Karpas-422 (cell line): Measurements from ENCODE around the gene DUSP10. TPM values are rescaled to one million over a fixed set of nuclear protein-coding genes. Genes with fewer than 3 reads are reported as not detected.

Experiments used
- DNase-seq: peaks from one replicate; pipeline ENCODE4 v3.0.0-alpha.2; 2015
- H2AFZ ChIP-seq: fragments of 200-600 bp; sonication (generic); 2 replicates; pipeline ENCODE4 v1.6.1; 2014; ENCODE audit warnings: antibody characterized with exemption, low read length, mixed read lengths
- H3K27ac ChIP-seq: fragments of 200-600 bp; sonication (generic); 2 replicates; pipeline ENCODE4 v1.5.1; 2014; ENCODE audit warnings: mild to moderate bottlenecking, low read length, moderate library complexity
- H3K27me3 ChIP-seq: fragments of 200-600 bp; sonication (generic); 2 replicates; pipeline ENCODE4 v1.6.1; 2014; ENCODE audit warnings: low read length, mixed read lengths
- H3K36me3 ChIP-seq: fragments of 200-600 bp; sonication (generic); 2 replicates; pipeline ENCODE4 v1.6.1; 2014; ENCODE audit warnings: low read length, mixed read lengths; ENCODE audit not compliant: insufficient read depth
- H3K4me1 ChIP-seq: fragments of 200-600 bp; sonication (generic); 2 replicates; pipeline ENCODE4 v1.6.1; 2014; ENCODE audit warnings: mild to moderate bottlenecking, low read length, mixed read lengths
- H3K4me2 ChIP-seq: fragments of 200-600 bp; sonication (generic); 2 replicates; pipeline ENCODE4 v1.6.1; 2014; ENCODE audit warnings: low read length, low read depth, mild to moderate bottlenecking; ENCODE audit not compliant: poor library complexity, severe bottlenecking
- H3K4me3 ChIP-seq: fragments of 200-600 bp; sonication (generic); 2 replicates; pipeline ENCODE4 v1.5.1; 2014; ENCODE audit warnings: mild to moderate bottlenecking, antibody characterized with exemption, low read length, mixed read lengths
- H3K79me2 ChIP-seq: fragments of 200-600 bp; sonication (generic); 2 replicates; pipeline ENCODE4 v1.6.1; 2014; ENCODE audit warnings: mild to moderate bottlenecking, low read length, mixed read lengths
- H3K9ac ChIP-seq: fragments of 200-600 bp; sonication (generic); 2 replicates; pipeline ENCODE4 v1.6.0; 2014; ENCODE audit warnings: low read length
- H3K9me2 ChIP-seq: fragments of 200-600 bp; sonication (generic), shearing (Covaris generic); replicated peaks from 2 replicates; pipeline ENCODE4 v1.6.0; 2014; ENCODE audit warnings: mild to moderate bottlenecking, low read length, moderate library complexity; ENCODE audit not compliant: insufficient read depth
- H3K9me3 ChIP-seq: fragments of 300-700, 200-600 bp; sonication (generic); 2 replicates; pipeline ENCODE4 v1.6.1; 2014; ENCODE audit warnings: low read length, mixed read lengths
- H4K20me1 ChIP-seq: fragments of 200-600 bp; sonication (generic); 2 replicates; pipeline ENCODE4 v1.6.1; 2014; ENCODE audit warnings: mild to moderate bottlenecking, antibody characterized with exemption, low read length, low read depth; ENCODE audit not compliant: insufficient read depth
- total RNA-seq: library from RNA; depleted of rRNA; stranded (reverse); fragments of >200 nt; shearing (Covaris generic); gene quantifications from 2 replicates; pipeline ENCODE4 v1.2.3, GENCODE V29; 2014; ENCODE audit warnings: low replicate concordance

DUSP10 gene
- total RNA-seq, 1 experiment from 2014 or later = 1.1 TPM

GRCh38 chr1:221743416-221744208 lies 1.7 kb upstream of the DUSP10 start:
- peak; percentile 51 for DNase-seq

GRCh38 chr1:221742555-221743415 lies 896 bp upstream of the DUSP10 start:
- peak; percentile 74 for DNase-seq
- Histone ChIP-seq H3K27ac (peak overlapping the region; percentile 56; the same call in 1 of the 2 replicates), H3K4me1 (peaks cover 35% of the 10 kb centered on the region), H3K27me3 (no peaks in the 10 kb centered on the region), H3K9me3 (no peaks in the 10 kb centered on the region), H3K79me2 (no peaks in the 10 kb centered on the region), H3K9me2 (no peaks in the 10 kb centered on the region; the same call in 1 of the 2 replicates), H3K4me3 (peak overlapping the region; percentile 93), H3K9ac (peak overlapping the region; percentile 73), H3K36me3 (no peaks in the 10 kb centered on the region), H2AFZ (peak overlapping the region; percentile 97), H3K4me2 (peak overlapping the region; percentile 84), H4K20me1 (no peaks in the 10 kb centered on the region)

More at GRCh38 chr1:221743416-221744208, 1.7 kb upstream of the DUSP10 start:
- Histone ChIP-seq H3K4me1 (peaks cover 32% of the 10 kb centered on the region), H3K9me3 (no peaks in the 10 kb centered on the region), H4K20me1 (no peaks in the 10 kb centered on the region), H3K27me3 (no peaks in the 10 kb centered on the region), H3K79me2 (no peaks in the 10 kb centered on the region), H3K9ac (peak overlapping the region; percentile 55), H3K36me3 (no peaks in the 10 kb centered on the region), H2AFZ (peak overlapping the region; percentile 67), H3K4me2 (peak overlapping the region; percentile 84), H3K9me2 (no peaks in the 10 kb centered on the region; the same call in 1 of the 2 replicates), H3K27ac (no peak overlapping the region), H3K4me3 (peak overlapping the region; percentile 93)

GRCh38 chr1:221740993-221741702 lies 741 bp downstream of the DUSP10 start:
- Histone ChIP-seq H3K4me3 (peak overlapping the region; percentile 93), H3K27ac (no peak overlapping the region), H3K9ac (peak overlapping the region; percentile 73), H3K9me2 (no peaks in the 10 kb centered on the region; the same call in 1 of the 2 replicates), H2AFZ (peak overlapping the region; percentile 100), H4K20me1 (no peaks in the 10 kb centered on the region), H3K36me3 (no peaks in the 10 kb centered on the region), H3K9me3 (no peaks in the 10 kb centered on the region), H3K79me2 (no peaks in the 10 kb centered on the region), H3K4me2 (peak overlapping the region; percentile 84), H3K4me1 (peaks cover 35% of the 10 kb centered on the region), H3K27me3 (no peaks in the 10 kb centered on the region)
- no peak for DNase-seq

- no peak overlapping the region for H3K27ac ChIP-seq
- peak overlapping the region; percentile 73; the same call in 1 of the 2 replicates for H3K9ac ChIP-seq
- H3K9me3 ChIP-seq = no peaks in the 10 kb centered on the region
- H3K4me2 ChIP-seq = peak overlapping the region; percentile 84
- no peaks in the 10 kb centered on the region for H3K36me3 ChIP-seq
- H3K27me3 ChIP-seq = no peaks in the 10 kb centered on the region
- H3K4me3 ChIP-seq = peak overlapping the region; percentile 93
- DNase-seq = no peak
- no peaks in the 10 kb centered on the region for H3K79me2 ChIP-seq
- no peak overlapping the region for H2AFZ ChIP-seq
- no peaks in the 10 kb centered on the region; the same call in 1 of the 2 replicates for H3K9me2 ChIP-seq
- no peaks in the 10 kb centered on the region for H4K20me1 ChIP-seq
- peaks cover 35% of the 10 kb centered on the region for H3K4me1 ChIP-seq
Measured at GRCh38 chr1:221740369-221740992, 1.4 kb downstream of the DUSP10 start.

GRCh38 chr1:221739677-221740025 lies 2.2 kb downstream of the DUSP10 start:
- H3K4me3 ChIP-seq = no peak overlapping the region
- no peak overlapping the region for H3K9ac ChIP-seq
- H3K79me2 ChIP-seq = no peaks in the 10 kb centered on the region
- no peak overlapping the region for H2AFZ ChIP-seq
- no peak overlapping the region for H3K4me2 ChIP-seq
- no peaks in the 10 kb centered on the region; the same call in 1 of the 2 replicates for H3K9me2 ChIP-seq
- H3K27me3 ChIP-seq = no peaks in the 10 kb centered on the region
- no peak for DNase-seq
- H3K36me3 ChIP-seq = no peaks in the 10 kb centered on the region
- H3K9me3 ChIP-seq = no peaks in the 10 kb centered on the region
- no peaks in the 10 kb centered on the region for H4K20me1 ChIP-seq
- H3K27ac ChIP-seq = no peak overlapping the region
- H3K4me1 ChIP-seq = peaks cover 35% of the 10 kb centered on the region

- Histone ChIP-seq H3K27ac (no peak overlapping the region), H3K27me3 (no peaks in the 10 kb centered on the region), H2AFZ (no peak overlapping the region), H3K36me3 (no peaks in the 10 kb centered on the region), H3K79me2 (no peaks in the 10 kb centered on the region), H3K9me2 (no peaks in the 10 kb centered on the region; the same call in 1 of the 2 replicates), H4K20me1 (no peaks in the 10 kb centered on the region), H3K4me2 (no peak overlapping the region), H3K4me1 (peaks cover 35% of the 10 kb centered on the region), H3K9ac (no peak overlapping the region), H3K9me3 (no peaks in the 10 kb centered on the region), H3K4me3 (no peak overlapping the region)
- no peak for DNase-seq
Measured at GRCh38 chr1:221739018-221739676, 2.7 kb downstream of the DUSP10 start.

- H3K4me3 ChIP-seq = no peak overlapping the region
- H3K27ac ChIP-seq = no peak overlapping the region
- no peak overlapping the region for H3K4me2 ChIP-seq
- H3K9ac ChIP-seq = no peak overlapping the region
- no peak for DNase-seq
- H2AFZ ChIP-seq = no peak overlapping the region
- H4K20me1 ChIP-seq = no peaks in the 10 kb centered on the region
- no peaks in the 10 kb centered on the region for H3K27me3 ChIP-seq
- no peaks in the 10 kb centered on the region for H3K79me2 ChIP-seq
- peaks cover 19% of the 10 kb centered on the region for H3K4me1 ChIP-seq
- no peaks in the 10 kb centered on the region; the same call in 1 of the 2 replicates for H3K9me2 ChIP-seq
- H3K9me3 ChIP-seq = no peaks in the 10 kb centered on the region
- H3K36me3 ChIP-seq = no peaks in the 10 kb centered on the region
Measured at GRCh38 chr1:221736714-221737113, 5.2 kb downstream of the DUSP10 start.
